H1 (cell line): ENCODE data around the gene TMEM187. TPM values are rescaled to one million over a fixed set of nuclear protein-coding genes. Genes with fewer than 3 reads are reported as not detected.

ENCODE experiments used
- ATF3 ChIP-seq: IDR thresholded peaks from 2 replicates; pipeline ENCODE4 v1.6.1; 2011; ENCODE audit warnings: low read depth, mild to moderate bottlenecking, low read length; ENCODE audit not compliant: insufficient read depth
- CHD7 ChIP-seq: fragments of 300-600 bp; sonication (generic); IDR thresholded peaks from 2 replicates; pipeline ENCODE4 v1.7.1; 2012; ENCODE audit warnings: low read length, moderate library complexity, mild to moderate bottlenecking, inconsistent platforms; ENCODE audit not compliant: insufficient replicate concordance
- CTCF ChIP-seq, 3 experiments: IDR thresholded peaks; 1 replicate in 2 of 3; 2 replicates in 1 of 3; pipeline versions ENCODE4 v1.5.1 to v1.6.1; 2011; ENCODE audit warnings: low read length in 3 of 3, mild to moderate bottlenecking in 3 of 3, inconsistent platforms in 2 of 3, low read depth in 1 of 3, moderate library complexity in 1 of 3; ENCODE audit not compliant: insufficient read depth in 1 of 3; ENCODE audit errors: control extremely low read depth in 1 of 3
- POLR2AphosphoS5 ChIP-seq: IDR thresholded peaks from 2 replicates; pipeline ENCODE4 v1.6.1; 2011; ENCODE audit warnings: low read depth, low read length
- POU5F1 ChIP-seq: IDR thresholded peaks from 2 replicates; pipeline ENCODE4 v1.6.1; 2011; ENCODE audit warnings: low read depth, mild to moderate bottlenecking, low read length, moderate library complexity
- RAD21 ChIP-seq, 2 experiments: IDR thresholded peaks in 1 of 2; conservative IDR thresholded peaks in 1 of 2; 2 replicates each; pipeline ENCODE4 v1.6.1; 2011; ENCODE audit warnings: low read depth in 2 of 2, low read length in 2 of 2, improper control_type of control experiment in 1 of 2, inconsistent platforms in 1 of 2, mild to moderate bottlenecking in 1 of 2, moderate library complexity in 1 of 2
- TBP ChIP-seq: IDR thresholded peaks from 2 replicates; pipeline ENCODE4 v1.6.1; 2011; ENCODE audit warnings: low read depth, low read length, improper control_type of control experiment
- TEAD4 ChIP-seq: IDR thresholded peaks from 2 replicates; pipeline ENCODE4 v1.6.1; 2012; ENCODE audit warnings: low read depth, low read length, inconsistent platforms, mixed read lengths
- polyA plus RNA-seq, 7 experiments: library from polyadenylated mRNA; depleted of rRNA in 3 of 7; stranded (reverse) in 5 of 7; unstranded in 2 of 7; fragments of >200 nt in 5 of 7; fragments of 200-250 nt in 2 of 7; gene quantifications; 1 replicate in 5 of 7; 2 replicates in 1 of 7; 4 replicates in 1 of 7; pipeline versions ENCODE4 v1.2.1 to v1.2.3, GENCODE V29; 2011 to 2013; ENCODE audit warnings: missing spikeins in 2 of 7, mixed read lengths in 2 of 7
- total RNA-seq: library from RNA; stranded (reverse); fragmentation: NEBNext Ultra II Directional; extraction: Animal tissue kit (Norgen Biotek cat#: 25700); gene quantifications from 2 replicates; pipeline ENCODE4 v1.2.1, GENCODE V29; 2021

TMEM187 gene
- total and polyA plus RNA-seq, 2 of the 8 experiments (the other 6 are each of a cell fraction or from before 2014, with no cell fraction given): 5.0 to 14.5 TPM

- no peak for TF ChIP-seq CHD7
- TF ChIP-seq CTCF (IDR thresholded peaks at IDR 0.05; ENCODE audit: control extremely low read depth in 1 of 3, insufficient read depth in 1 of 3, low read depth in 1 of 3, low read length in 3 of 3): no peak
- TF ChIP-seq ATF3: no peak
- no peak for TF ChIP-seq TEAD4
- no peak for TF ChIP-seq RAD21 (IDR thresholded peaks at IDR 0.05 in 1 of 2, conservative IDR thresholded peaks at IDR 0.05 in 1 of 2; ENCODE audit: low read depth in 2 of 2, low read length in 2 of 2)
- no peak for TF ChIP-seq TBP
- TF ChIP-seq POLR2AphosphoS5: no peak
- no peak for TF ChIP-seq POU5F1
Observed at GRCh38 chrX:153965406-153965805, 7.1 kb upstream of the TMEM187 start (continued).
